BE2C (cell line): ENCODE data around the gene TBC1D9.
A peak's percentile ranks its signal among the peaks of the same experiment; 100 is the strongest.

ENCODE experiments used
- DNase-seq: peaks from one replicate; pipeline ENCODE4 v3.0.0-alpha.2; 2020
- H3K27me3 ChIP-seq: fragments of 250-450 bp; sonication (Bioruptor Pico); 2 replicates; pipeline ENCODE4 v1.5.1; 2020; ENCODE audit warnings: mild to moderate bottlenecking
- H3K36me3 ChIP-seq: fragments of 250-450 bp; sonication (Bioruptor Pico); 2 replicates; pipeline ENCODE4 v1.5.1; 2020; ENCODE audit warnings: mild to moderate bottlenecking
- H3K4me1 ChIP-seq: fragments of 250-450 bp; sonication (Bioruptor Pico); 2 replicates; pipeline ENCODE4 v1.5.1; 2020
- H3K4me3 ChIP-seq: 2 replicates; pipeline ENCODE4 v1.5.1; 2011; ENCODE audit warnings: low read depth, low read length
- H3K9me3 ChIP-seq: fragments of 250-450 bp; sonication (Bioruptor Pico); 2 replicates; pipeline ENCODE4 v1.5.1; 2020
- TF ChIP-seq, protein P1 (sequence below): IDR thresholded peaks from 2 replicates; pipeline ENCODE4 v1.5.1; 2012; ENCODE audit warnings: mild to moderate bottlenecking, low read depth, low read length

Gene TBC1D9

DNA sequence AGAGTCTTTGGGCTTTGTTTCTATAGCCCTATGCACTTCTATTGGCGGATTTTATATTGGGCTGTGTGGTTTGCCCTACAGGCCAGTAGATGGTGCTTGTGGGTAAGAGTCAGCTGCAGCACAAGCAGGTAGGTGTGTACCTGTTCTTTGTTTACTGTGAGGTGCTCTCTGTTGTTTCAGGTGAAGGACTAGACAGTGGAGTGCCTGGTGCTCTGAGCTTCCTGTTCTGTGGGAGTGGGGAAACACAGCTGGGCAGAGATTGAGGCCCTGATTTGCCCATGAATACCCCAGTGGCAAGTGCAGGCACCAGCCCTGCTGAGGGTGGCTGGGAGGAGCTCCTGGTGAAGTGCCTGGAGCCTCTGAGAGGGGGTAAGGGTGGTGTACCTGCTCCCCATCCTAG lies 161.1 kb downstream of the TBC1D9 start:
- Histone ChIP-seq H3K9me3 (no peaks in the 10 kb centered on the region; the same call in 1 of the 2 replicates), H3K4me3 (no peak overlapping the region), H3K36me3 (no peaks in the 10 kb centered on the region), H3K27me3 (peaks cover 14% of the 10 kb centered on the region), H3K4me1 (no peaks in the 10 kb centered on the region)
- DNase-seq = no peak
- TF ChIP-seq, protein P1, sequence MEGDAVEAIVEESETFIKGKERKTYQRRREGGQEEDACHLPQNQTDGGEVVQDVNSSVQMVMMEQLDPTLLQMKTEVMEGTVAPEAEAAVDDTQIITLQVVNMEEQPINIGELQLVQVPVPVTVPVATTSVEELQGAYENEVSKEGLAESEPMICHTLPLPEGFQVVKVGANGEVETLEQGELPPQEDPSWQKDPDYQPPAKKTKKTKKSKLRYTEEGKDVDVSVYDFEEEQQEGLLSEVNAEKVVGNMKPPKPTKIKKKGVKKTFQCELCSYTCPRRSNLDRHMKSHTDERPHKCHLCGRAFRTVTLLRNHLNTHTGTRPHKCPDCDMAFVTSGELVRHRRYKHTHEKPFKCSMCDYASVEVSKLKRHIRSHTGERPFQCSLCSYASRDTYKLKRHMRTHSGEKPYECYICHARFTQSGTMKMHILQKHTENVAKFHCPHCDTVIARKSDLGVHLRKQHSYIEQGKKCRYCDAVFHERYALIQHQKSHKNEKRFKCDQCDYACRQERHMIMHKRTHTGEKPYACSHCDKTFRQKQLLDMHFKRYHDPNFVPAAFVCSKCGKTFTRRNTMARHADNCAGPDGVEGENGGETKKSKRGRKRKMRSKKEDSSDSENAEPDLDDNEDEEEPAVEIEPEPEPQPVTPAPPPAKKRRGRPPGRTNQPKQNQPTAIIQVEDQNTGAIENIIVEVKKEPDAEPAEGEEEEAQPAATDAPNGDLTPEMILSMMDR = peak; percentile 73

DNA sequence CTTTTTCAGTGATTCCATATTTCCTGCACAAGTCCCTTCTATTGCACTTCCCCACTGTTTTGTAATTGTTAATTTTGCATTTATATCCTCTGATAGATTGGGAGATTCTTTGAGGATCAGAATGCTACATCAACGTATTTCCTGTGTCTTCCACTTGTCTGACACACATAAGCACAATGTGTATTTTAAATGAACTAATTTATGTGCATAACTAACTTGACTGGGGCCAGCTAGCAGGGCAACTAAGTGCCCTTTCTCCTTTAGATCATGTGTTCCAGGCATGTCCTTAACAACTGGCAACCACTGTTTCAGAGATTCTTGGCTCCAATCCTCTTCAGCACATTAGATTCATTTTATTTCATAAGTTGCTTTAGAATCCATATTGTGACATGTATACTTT lies 171.7 kb downstream of the TBC1D9 start:
- H3K9me3 ChIP-seq = no peaks in the 10 kb centered on the region
- DNase-seq = no peak
- no peaks in the 10 kb centered on the region for H3K36me3 ChIP-seq
- peaks cover 16% of the 10 kb centered on the region for H3K27me3 ChIP-seq
- TF ChIP-seq, protein P1 = no peak
- H3K4me1 ChIP-seq = no peaks in the 10 kb centered on the region
- no peak overlapping the region for H3K4me3 ChIP-seq

DNA sequence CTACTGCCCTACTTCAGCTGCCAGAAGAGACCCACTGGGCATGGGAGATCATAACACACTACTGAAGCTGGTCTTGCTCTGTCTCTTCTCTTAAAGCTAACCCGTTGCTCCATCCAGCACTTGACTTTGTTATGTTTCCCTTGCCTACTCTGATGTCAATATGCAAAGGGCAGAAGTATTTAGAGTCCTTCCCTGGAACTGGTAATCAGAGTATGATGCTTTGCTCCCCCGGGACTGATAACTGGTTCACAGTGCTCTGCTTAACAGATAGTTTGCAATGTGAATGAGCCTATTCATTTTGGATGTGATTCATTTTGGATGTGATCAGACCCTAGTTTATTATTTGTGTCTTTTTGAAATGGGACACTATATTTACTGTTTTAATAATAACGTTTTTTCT lies 175.1 kb downstream of the TBC1D9 start:
- H3K4me3 ChIP-seq = no peak overlapping the region
- peak; percentile 27 for DNase-seq
- no peaks in the 10 kb centered on the region for H3K4me1 ChIP-seq
- no peaks in the 10 kb centered on the region; the same call in 1 of the 2 replicates for H3K9me3 ChIP-seq
- H3K36me3 ChIP-seq = no peaks in the 10 kb centered on the region
- TF ChIP-seq, protein P1 = no peak
- peaks cover 40% of the 10 kb centered on the region for H3K27me3 ChIP-seq

DNA sequence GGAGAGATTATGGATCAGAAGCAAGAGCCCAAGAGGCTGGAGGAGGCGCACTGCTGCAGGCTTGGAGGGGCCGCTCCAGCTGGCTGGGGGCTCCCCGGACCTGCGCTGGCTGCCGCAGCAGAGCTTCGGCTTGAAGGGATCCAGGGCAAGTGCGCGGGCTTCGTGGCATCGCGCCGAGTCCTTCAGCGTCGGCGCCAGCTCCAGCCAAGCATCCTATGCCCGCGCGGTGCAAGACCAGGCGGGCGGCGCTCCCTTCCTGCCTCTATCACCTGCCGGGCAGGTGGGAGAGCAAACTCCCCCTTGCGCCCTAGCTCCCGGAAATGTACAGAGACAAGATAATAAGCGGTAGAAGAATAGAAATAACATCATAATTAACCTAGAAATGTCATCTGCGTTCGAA lies 176.9 kb downstream of the TBC1D9 start:
- TF ChIP-seq, protein P1 = no peak
- DNase-seq = peak; percentile 30
- Histone ChIP-seq H3K4me3 (no peak overlapping the region), H3K36me3 (no peaks in the 10 kb centered on the region), H3K9me3 (no peaks in the 10 kb centered on the region; the same call in 1 of the 2 replicates), H3K4me1 (no peaks in the 10 kb centered on the region), H3K27me3 (peaks cover 40% of the 10 kb centered on the region)

DNA sequence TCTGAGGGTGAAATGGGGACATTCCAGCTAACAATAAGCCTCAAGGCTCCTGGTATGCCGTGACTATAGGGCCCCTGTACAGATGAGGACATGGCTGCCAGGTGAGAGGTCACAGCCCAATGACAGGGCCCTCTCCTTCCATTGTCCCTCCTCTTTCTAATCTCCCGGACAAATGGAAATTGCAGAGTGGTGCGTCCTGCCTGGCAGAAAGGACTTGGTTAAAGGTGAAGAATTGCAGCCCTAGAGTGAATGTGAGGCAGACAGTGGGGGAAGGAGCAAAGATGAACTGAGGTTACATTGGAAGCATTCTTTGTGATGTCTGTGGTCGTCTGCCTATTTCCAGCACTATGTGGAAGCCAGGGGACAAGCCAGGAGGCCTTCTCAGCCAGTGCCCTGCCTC lies 180.7 kb downstream of the TBC1D9 start:
- Histone ChIP-seq H3K27me3 (peaks cover 55% of the 10 kb centered on the region), H3K36me3 (no peaks in the 10 kb centered on the region), H3K4me3 (no peak overlapping the region), H3K9me3 (peaks cover 5% of the 10 kb centered on the region), H3K4me1 (no peaks in the 10 kb centered on the region)
- DNase-seq = no peak
- TF ChIP-seq, protein P1 = no peak

DNA sequence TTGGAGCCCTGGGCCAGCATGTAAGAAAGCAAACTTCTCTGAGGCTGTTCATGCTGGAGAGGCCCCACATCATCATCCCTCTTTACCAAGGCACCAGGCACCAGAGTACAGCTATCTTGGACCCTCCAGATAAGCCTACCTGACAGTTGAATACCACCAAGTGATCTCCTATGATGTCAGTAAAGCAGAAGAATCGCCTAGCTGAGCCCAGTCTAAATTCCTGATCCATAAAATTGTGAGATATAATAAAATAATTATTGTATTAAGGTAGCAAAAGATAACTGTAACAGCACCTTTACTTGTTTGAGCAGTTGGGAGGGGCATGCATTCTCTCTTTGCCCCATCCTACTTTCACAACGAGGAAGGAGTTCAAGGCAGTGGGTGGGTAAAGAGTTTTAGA lies 184.6 kb downstream of the TBC1D9 start:
- H3K27me3 ChIP-seq = peaks cover 58% of the 10 kb centered on the region
- TF ChIP-seq, protein P1 = no peak

More for the DNA sequence above, 184.6 kb downstream of the TBC1D9 start:
- Histone ChIP-seq H3K9me3 (peaks cover 5% of the 10 kb centered on the region; the same call in 1 of the 2 replicates), H3K36me3 (no peaks in the 10 kb centered on the region), H3K4me3 (no peak overlapping the region), H3K4me1 (no peaks in the 10 kb centered on the region; the same call in 1 of the 2 replicates)
- DNase-seq = no peak
